ENCODE measurements around the gene LMCD1. TPM values are rescaled to one million over a fixed set of nuclear protein-coding genes. Genes with fewer than 3 reads are reported as not detected.

LMCD1 gene
- total and polyA plus RNA-seq, 8 donors: 14.0 to 39.4 (median 17.4) TPM

GRCh38 chr3:8581373-8581772 is 79.8 kb downstream of the LMCD1 start:
- TF ChIP-seq CTCF (IDR thresholded peaks at IDR 0.05): no peak
- FAIRE-seq (no peak), ATAC-seq (no peak), DNase-seq (no peak)
- Histone ChIP-seq H3K4me1 (no peaks in the 10 kb centered on the region), H3K27ac (no peak overlapping the region), H3K27me3 (no peaks in the 10 kb centered on the region), H3K9me3 (no peaks in the 10 kb centered on the region), H3K36me3 (no peaks in the 10 kb centered on the region), H3K4me3 (no peak overlapping the region)
- intact Hi-C loops (cut with DNase I): no loop called here
- 46 to 50% methylated on average over 3 of the region's 3 CpGs for WGBS, 2 donors

GRCh38 chr3:8581806-8582445 is 80.3 kb downstream of the LMCD1 start:
- Histone ChIP-seq H3K4me1 (no peaks in the 10 kb centered on the region), H3K27me3 (no peaks in the 10 kb centered on the region), H3K36me3 (no peaks in the 10 kb centered on the region), H3K9me3 (no peaks in the 10 kb centered on the region), H3K4me3 (no peak overlapping the region), H3K27ac (no peak overlapping the region)
- FAIRE-seq (no peak), DNase-seq (no peak), ATAC-seq (no peak)
- no peak for TF ChIP-seq CTCF (IDR thresholded peaks at IDR 0.05)
- intact Hi-C loops (cut with DNase I): no loop called here
- WGBS, 2 donors: 86 to 89% methylated on average over 6 of the region's 6 CpGs

- intact Hi-C loops (cut with DNase I): no loop called here
- Histone ChIP-seq H3K4me3 (no peak overlapping the region), H3K4me1 (no peaks in the 10 kb centered on the region), H3K36me3 (no peaks in the 10 kb centered on the region), H3K27me3 (no peaks in the 10 kb centered on the region), H3K27ac (no peak overlapping the region), H3K9me3 (no peaks in the 10 kb centered on the region)
- FAIRE-seq (no peak), DNase-seq (no peak), ATAC-seq (no peak)
- TF ChIP-seq CTCF (IDR thresholded peaks at IDR 0.05): no peak
- 78 to 79% methylated on average over 2 of the region's 2 CpGs for WGBS, 2 donors
These were observed 83.0 kb downstream of the LMCD1 start for GRCh38 chr3:8584661-8585060.

- WGBS, 2 donors: 74 to 81% methylated on average over 6 of the region's 6 CpGs
- H3K27me3 ChIP-seq: no peaks in the 10 kb centered on the region
- TF ChIP-seq CTCF (IDR thresholded peaks at IDR 0.05): no peak
- ATAC-seq (no peak), FAIRE-seq (no peak), DNase-seq (no peak)
- no peaks in the 10 kb centered on the region for H3K36me3 ChIP-seq
- H3K4me3 ChIP-seq: no peak overlapping the region
- no peaks in the 10 kb centered on the region for H3K9me3 ChIP-seq
- intact Hi-C loops (cut with DNase I): no loop called here
- no peak overlapping the region for H3K27ac ChIP-seq
- no peaks in the 10 kb centered on the region for H3K4me1 ChIP-seq
These were observed 88.4 kb downstream of the LMCD1 start for GRCh38 chr3:8589880-8590556.

Measured in pancreas (tissue), 10 donors.